Measurements from ENCODE around the gene PSMC6.

PSMC6 gene

DNA sequence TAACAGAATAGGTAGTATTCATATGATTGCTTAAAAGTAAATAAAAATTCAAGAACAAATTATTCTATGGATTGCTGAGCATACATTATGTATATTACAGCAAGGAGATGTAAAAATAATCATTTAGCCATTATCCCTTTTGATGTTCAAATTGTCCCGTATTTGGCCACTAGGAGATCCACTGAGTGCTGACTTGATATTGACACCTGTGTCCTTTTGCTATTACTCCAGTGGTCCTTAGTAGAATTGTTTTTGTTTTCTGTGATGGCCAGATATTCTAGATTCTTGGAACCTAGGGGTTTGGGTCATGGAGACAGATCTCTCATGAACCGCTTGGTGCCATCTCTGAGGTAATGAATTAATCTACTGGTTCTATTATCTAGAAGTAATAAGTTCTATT, 28.4 kb upstream of the PSMC6 start:
- Histone ChIP-seq H3K27ac (no peak overlapping the region), H3K4me3 (ENCODE audit: low read depth in 1 of 2, low read length in 1 of 2) (no peak overlapping the region), H3K27me3 (no peaks in the 10 kb centered on the region), H3K9me3 (no peaks in the 10 kb centered on the region), H3K36me3 (peaks cover 79% of the 10 kb centered on the region), H3K4me1 (ENCODE audit: control insufficient read depth in 1 of 2, insufficient read depth in 1 of 2, low read depth in 1 of 2, low read length in 1 of 2) (no peaks in the 10 kb centered on the region)
- TF ChIP-seq, protein P1, sequence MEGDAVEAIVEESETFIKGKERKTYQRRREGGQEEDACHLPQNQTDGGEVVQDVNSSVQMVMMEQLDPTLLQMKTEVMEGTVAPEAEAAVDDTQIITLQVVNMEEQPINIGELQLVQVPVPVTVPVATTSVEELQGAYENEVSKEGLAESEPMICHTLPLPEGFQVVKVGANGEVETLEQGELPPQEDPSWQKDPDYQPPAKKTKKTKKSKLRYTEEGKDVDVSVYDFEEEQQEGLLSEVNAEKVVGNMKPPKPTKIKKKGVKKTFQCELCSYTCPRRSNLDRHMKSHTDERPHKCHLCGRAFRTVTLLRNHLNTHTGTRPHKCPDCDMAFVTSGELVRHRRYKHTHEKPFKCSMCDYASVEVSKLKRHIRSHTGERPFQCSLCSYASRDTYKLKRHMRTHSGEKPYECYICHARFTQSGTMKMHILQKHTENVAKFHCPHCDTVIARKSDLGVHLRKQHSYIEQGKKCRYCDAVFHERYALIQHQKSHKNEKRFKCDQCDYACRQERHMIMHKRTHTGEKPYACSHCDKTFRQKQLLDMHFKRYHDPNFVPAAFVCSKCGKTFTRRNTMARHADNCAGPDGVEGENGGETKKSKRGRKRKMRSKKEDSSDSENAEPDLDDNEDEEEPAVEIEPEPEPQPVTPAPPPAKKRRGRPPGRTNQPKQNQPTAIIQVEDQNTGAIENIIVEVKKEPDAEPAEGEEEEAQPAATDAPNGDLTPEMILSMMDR (IDR thresholded peaks at IDR 0.05): no peak

- H3K4me1 ChIP-seq (ENCODE audit: control insufficient read depth in 1 of 2, insufficient read depth in 1 of 2, low read depth in 1 of 2, low read length in 1 of 2): peaks cover 0 to 4% of the 10 kb centered on the region in 2 experiments
- no peak overlapping the region for H3K27ac ChIP-seq
Observed at GRCh38 chr14:52683985-52684520, 22.9 kb upstream of the PSMC6 start.

GRCh38 chr14:52686176-52686575, 20.8 kb upstream of the PSMC6 start:
- Histone ChIP-seq H3K4me3 (ENCODE audit: low read depth in 1 of 2, low read length in 1 of 2) (no peak overlapping the region), H3K27ac (no peak overlapping the region), H3K27me3 (no peaks in the 10 kb centered on the region), H3K9me3 (no peaks in the 10 kb centered on the region), H3K4me1 (ENCODE audit: control insufficient read depth in 1 of 2, insufficient read depth in 1 of 2, low read depth in 1 of 2, low read length in 1 of 2) (peaks cover under 1 to 6% of the 10 kb centered on the region in 2 experiments), H3K36me3 (peaks cover 11% of the 10 kb centered on the region)
- TF ChIP-seq, protein P1 (IDR thresholded peaks at IDR 0.05): no peak

More at GRCh38 chr14:52683985-52684520, 22.9 kb upstream of the PSMC6 start:
- Histone ChIP-seq H3K27me3 (no peaks in the 10 kb centered on the region), H3K36me3 (peaks cover 24% of the 10 kb centered on the region), H3K9me3 (no peaks in the 10 kb centered on the region), H3K4me3 (ENCODE audit: low read depth in 1 of 2, low read length in 1 of 2) (no peak overlapping the region)
- TF ChIP-seq, protein P1 (IDR thresholded peaks at IDR 0.05): no peak

GRCh38 chr14:52690983-52691760, 15.8 kb upstream of the PSMC6 start:
- Histone ChIP-seq H3K36me3 (no peaks in the 10 kb centered on the region), H3K9me3 (no peaks in the 10 kb centered on the region), H3K4me1 (ENCODE audit: control insufficient read depth in 1 of 2, insufficient read depth in 1 of 2, low read depth in 1 of 2, low read length in 1 of 2) (peaks cover 39 to 40% of the 10 kb centered on the region in 2 experiments), H3K27ac (peak overlapping the region; percentile 98), H3K27me3 (no peaks in the 10 kb centered on the region), H3K4me3 (ENCODE audit: low read depth in 1 of 2, low read length in 1 of 2) (no peak overlapping the region)
- TF ChIP-seq, protein P1 (IDR thresholded peaks at IDR 0.05): no peak

GRCh38 chr14:52692248-52692962, 14.6 kb upstream of the PSMC6 start:
- no peaks in the 10 kb centered on the region for H3K36me3 ChIP-seq
- H3K27me3 ChIP-seq: no peaks in the 10 kb centered on the region
- peaks cover 51 to 52% of the 10 kb centered on the region in 2 experiments for H3K4me1 ChIP-seq (ENCODE audit: control insufficient read depth in 1 of 2, insufficient read depth in 1 of 2, low read depth in 1 of 2, low read length in 1 of 2)
- H3K27ac ChIP-seq: peak overlapping the region; percentile 98
- no peaks in the 10 kb centered on the region for H3K9me3 ChIP-seq
- TF ChIP-seq, protein P1 (IDR thresholded peaks at IDR 0.05): no peak
- H3K4me3 ChIP-seq (ENCODE audit: low read depth in 1 of 2, low read length in 1 of 2): peak overlapping the region in 1 of 2 experiments; percentile 5

All from neutrophil (primary cell).